ENCODE data around the gene ELK4. TPM values are rescaled to one million over a fixed set of nuclear protein-coding genes. Genes with fewer than 3 reads are reported as not detected.

ELK4 gene
- total RNA-seq, 6 experiments from 2014 or later, result 15.1 to 39.2 (median 26.9) TPM

DNA sequence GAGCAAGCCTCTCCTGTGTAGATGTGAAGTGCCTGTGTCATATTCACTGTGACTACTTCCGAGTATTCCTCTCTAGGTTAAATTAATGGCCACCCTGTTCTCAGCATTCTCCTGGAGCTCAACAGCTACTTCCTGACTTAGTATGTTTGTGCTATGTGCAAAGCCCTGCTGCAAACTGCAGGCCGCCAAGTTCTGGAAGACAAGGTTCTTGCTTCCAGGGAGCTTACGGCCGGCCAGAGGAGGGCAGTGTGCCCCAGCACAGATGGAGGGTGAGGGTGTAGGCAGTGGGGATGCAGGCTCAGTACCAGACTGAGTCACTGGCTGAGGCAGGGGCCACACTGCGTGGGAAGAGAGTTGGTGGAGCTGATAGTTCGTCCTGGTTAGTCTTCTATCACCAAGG, 43.2 kb downstream of the ELK4 start:
- no peak overlapping the region for H3K4me3 ChIP-seq
- intact Hi-C loops (cut with DNase I), result loop anchor here in 1 of 2 donors (5.0 kb wide), 1 partner anchor 69 kb away; no protein-coding TSS in a partner anchor
- ATAC-seq (peak in 1 of 4 donors; percentile 9), DNase-seq (peak in 1 of 3 donors; percentile 37)
- TF ChIP-seq, protein P1, sequence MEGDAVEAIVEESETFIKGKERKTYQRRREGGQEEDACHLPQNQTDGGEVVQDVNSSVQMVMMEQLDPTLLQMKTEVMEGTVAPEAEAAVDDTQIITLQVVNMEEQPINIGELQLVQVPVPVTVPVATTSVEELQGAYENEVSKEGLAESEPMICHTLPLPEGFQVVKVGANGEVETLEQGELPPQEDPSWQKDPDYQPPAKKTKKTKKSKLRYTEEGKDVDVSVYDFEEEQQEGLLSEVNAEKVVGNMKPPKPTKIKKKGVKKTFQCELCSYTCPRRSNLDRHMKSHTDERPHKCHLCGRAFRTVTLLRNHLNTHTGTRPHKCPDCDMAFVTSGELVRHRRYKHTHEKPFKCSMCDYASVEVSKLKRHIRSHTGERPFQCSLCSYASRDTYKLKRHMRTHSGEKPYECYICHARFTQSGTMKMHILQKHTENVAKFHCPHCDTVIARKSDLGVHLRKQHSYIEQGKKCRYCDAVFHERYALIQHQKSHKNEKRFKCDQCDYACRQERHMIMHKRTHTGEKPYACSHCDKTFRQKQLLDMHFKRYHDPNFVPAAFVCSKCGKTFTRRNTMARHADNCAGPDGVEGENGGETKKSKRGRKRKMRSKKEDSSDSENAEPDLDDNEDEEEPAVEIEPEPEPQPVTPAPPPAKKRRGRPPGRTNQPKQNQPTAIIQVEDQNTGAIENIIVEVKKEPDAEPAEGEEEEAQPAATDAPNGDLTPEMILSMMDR (IDR thresholded peaks at IDR 0.05), result peak in 3 of 4 donors; percentile 9 to 26 (median 24)
- TF ChIP-seq POLR2A (IDR thresholded peaks at IDR 0.05), result no peak
- H3K27ac ChIP-seq, result no peak overlapping the region
- 48% methylated on average over 6 of the region's 6 CpGs for WGBS (ENCODE audit: insufficient coverage, low coverage, low lambda C conversion rate, missing lambda C conversion rate)
- peaks cover 0 to 2% (median 0%) of the 10 kb centered on the region in 4 donors for H3K4me1 ChIP-seq
- H3K27me3 ChIP-seq, result no peaks in the 10 kb centered on the region
- H3K36me3 ChIP-seq, result no peaks in the 10 kb centered on the region
- no peaks in the 10 kb centered on the region for H3K9me3 ChIP-seq

GRCh38 chr1:205587581-205587980, 44.2 kb downstream of the ELK4 start:
- 92% methylated on average over 4 of the region's 4 CpGs for WGBS (ENCODE audit: insufficient coverage, low coverage, low lambda C conversion rate, missing lambda C conversion rate)
- TF ChIP-seq, protein P1 (IDR thresholded peaks at IDR 0.05), result no peak
- TF ChIP-seq POLR2A (IDR thresholded peaks at IDR 0.05), result no peak
- H3K27me3 ChIP-seq, result no peaks in the 10 kb centered on the region
- no peak overlapping the region for H3K27ac ChIP-seq
- no peak for ATAC-seq
- no peak overlapping the region for H3K4me3 ChIP-seq
- peaks cover 0 to 2% (median 0%) of the 10 kb centered on the region in 4 donors for H3K4me1 ChIP-seq
- intact Hi-C loops (cut with DNase I), result loop anchor here in 1 of 2 donors (5.0 kb wide), 1 partner anchor 70 kb away; no protein-coding TSS in a partner anchor
- H3K36me3 ChIP-seq, result no peaks in the 10 kb centered on the region
- no peaks in the 10 kb centered on the region for H3K9me3 ChIP-seq
- DNase-seq, result peak in 1 of 3 donors; percentile 26

GRCh38 chr1:205585835-205586785, 45.7 kb downstream of the ELK4 start:
- Histone ChIP-seq H3K9me3 (no peaks in the 10 kb centered on the region), H3K27me3 (no peaks in the 10 kb centered on the region), H3K27ac (no peak overlapping the region), H3K4me1 (peaks cover 0 to 2% (median 0%) of the 10 kb centered on the region in 4 donors), H3K36me3 (no peaks in the 10 kb centered on the region), H3K4me3 (no peak overlapping the region)
- peak in 1 of 3 donors; percentile 33 for DNase-seq
- intact Hi-C loops (cut with DNase I), result loop anchor here in 1 of 2 donors (5.0 kb wide), 1 partner anchor 71 kb away; no protein-coding TSS in a partner anchor
- TF ChIP-seq, protein P1 (IDR thresholded peaks at IDR 0.05), result no peak
- TF ChIP-seq POLR2A (IDR thresholded peaks at IDR 0.05), result no peak
- ATAC-seq, result no peak
- 66% methylated on average over 5 of the region's 13 CpGs for WGBS (ENCODE audit: insufficient coverage, low coverage, low lambda C conversion rate, missing lambda C conversion rate)

- WGBS (ENCODE audit: insufficient coverage, low coverage, low lambda C conversion rate, missing lambda C conversion rate), result 59% methylated on average over 5 of the region's 6 CpGs
- DNase-seq (no peak), ATAC-seq (peak in 1 of 4 donors; percentile 13)
- no peak for TF ChIP-seq POLR2A (IDR thresholded peaks at IDR 0.05)
- TF ChIP-seq, protein P1 (IDR thresholded peaks at IDR 0.05), result no peak
- H3K9me3 ChIP-seq, result no peaks in the 10 kb centered on the region
- peaks cover 0 to 2% (median 0%) of the 10 kb centered on the region in 4 donors for H3K4me1 ChIP-seq
- no peak overlapping the region for H3K27ac ChIP-seq
- H3K4me3 ChIP-seq, result no peak overlapping the region
- no peaks in the 10 kb centered on the region for H3K27me3 ChIP-seq
- H3K36me3 ChIP-seq, result no peaks in the 10 kb centered on the region
- intact Hi-C loops (cut with DNase I), result loop anchor here in 1 of 2 donors (5.0 kb wide), 1 partner anchor 72 kb away; no protein-coding TSS in a partner anchor
Observed at GRCh38 chr1:205585169-205585834, 46.5 kb downstream of the ELK4 start.
